Measurements from ENCODE around the gene CEP70. TPM values are rescaled to one million over a fixed set of nuclear protein-coding genes. Genes with fewer than 3 reads are reported as not detected.
"Not testable (repeated sequence)": the region's sequence is repeated elsewhere in the genome, so short reads cannot be mapped to it uniquely, and the experiment has no call there.

CEP70 gene
- total RNA-seq, 1 experiment from 2014 or later = 25.0 TPM

DNA sequence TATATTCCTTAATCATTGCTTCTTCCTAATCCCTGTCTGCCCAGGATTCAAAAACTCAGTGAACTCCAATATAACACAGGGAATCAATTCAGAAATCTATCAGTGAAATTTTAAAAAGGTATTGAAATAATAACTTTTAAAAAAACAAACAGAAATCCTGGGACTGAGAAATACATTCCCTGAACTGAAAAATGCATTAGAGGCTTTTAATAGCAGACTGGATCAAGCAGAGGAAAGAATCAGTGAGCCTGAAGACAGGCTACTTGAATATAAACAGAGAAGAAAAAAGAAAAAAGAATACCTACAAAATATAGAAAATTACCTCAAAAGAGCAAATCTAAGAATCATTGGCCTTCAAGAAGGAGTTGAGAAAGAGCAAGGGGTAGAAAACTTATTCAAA, 54.7 kb downstream of the CEP70 start:
- H3K4me3 ChIP-seq (ENCODE audit: low read depth, low read length) = no peak overlapping the region
- no peaks in the 10 kb centered on the region for H3K4me1 ChIP-seq
- no peak overlapping the region for H3K27ac Mint-ChIP-seq (ENCODE audit: unreplicated experiment)
- no TSS peak for BruUV-seq (replicated peaks)
- no peaks in the 10 kb centered on the region for H3K4me1 Mint-ChIP-seq (ENCODE audit: low read depth, unreplicated experiment)
- peaks cover 2% of the 10 kb centered on the region for H3K36me3 ChIP-seq (ENCODE audit: control insufficient read depth, insufficient read depth, low read length)
- H3K9me3 ChIP-seq = peaks cover 8% of the 10 kb centered on the region
- H3K27me3 Mint-ChIP-seq (ENCODE audit: insufficient read depth, unreplicated experiment) = no peaks in the 10 kb centered on the region
- no peak for DNase-seq
- H3K9me3 Mint-ChIP-seq (ENCODE audit: unreplicated experiment) = peaks cover 40% of the 10 kb centered on the region
- no peaks in the 10 kb centered on the region for H3K27me3 ChIP-seq (replicated peaks; ENCODE audit: control insufficient read depth, insufficient read depth, low read length)
- no peak overlapping the region for H3K4me3 Mint-ChIP-seq (ENCODE audit: unreplicated experiment)
- H3K36me3 Mint-ChIP-seq (ENCODE audit: insufficient read depth, unreplicated experiment) = peaks cover 10% of the 10 kb centered on the region
- TF ChIP-seq, protein P1, sequence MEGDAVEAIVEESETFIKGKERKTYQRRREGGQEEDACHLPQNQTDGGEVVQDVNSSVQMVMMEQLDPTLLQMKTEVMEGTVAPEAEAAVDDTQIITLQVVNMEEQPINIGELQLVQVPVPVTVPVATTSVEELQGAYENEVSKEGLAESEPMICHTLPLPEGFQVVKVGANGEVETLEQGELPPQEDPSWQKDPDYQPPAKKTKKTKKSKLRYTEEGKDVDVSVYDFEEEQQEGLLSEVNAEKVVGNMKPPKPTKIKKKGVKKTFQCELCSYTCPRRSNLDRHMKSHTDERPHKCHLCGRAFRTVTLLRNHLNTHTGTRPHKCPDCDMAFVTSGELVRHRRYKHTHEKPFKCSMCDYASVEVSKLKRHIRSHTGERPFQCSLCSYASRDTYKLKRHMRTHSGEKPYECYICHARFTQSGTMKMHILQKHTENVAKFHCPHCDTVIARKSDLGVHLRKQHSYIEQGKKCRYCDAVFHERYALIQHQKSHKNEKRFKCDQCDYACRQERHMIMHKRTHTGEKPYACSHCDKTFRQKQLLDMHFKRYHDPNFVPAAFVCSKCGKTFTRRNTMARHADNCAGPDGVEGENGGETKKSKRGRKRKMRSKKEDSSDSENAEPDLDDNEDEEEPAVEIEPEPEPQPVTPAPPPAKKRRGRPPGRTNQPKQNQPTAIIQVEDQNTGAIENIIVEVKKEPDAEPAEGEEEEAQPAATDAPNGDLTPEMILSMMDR (IDR thresholded peaks at IDR 0.05; ENCODE audit: insufficient read depth in 1 of 2, low read depth in 1 of 2, low read length in 1 of 2, severe bottlenecking in 1 of 2, unreplicated experiment in 1 of 2) = no peak
- ChIA-PET CTCF (no interaction called here), POLR2A (no interaction called here)
- intact Hi-C loops (cut with micrococcal nuclease; ENCODE audit: unreplicated experiment) = no loop called here

DNA sequence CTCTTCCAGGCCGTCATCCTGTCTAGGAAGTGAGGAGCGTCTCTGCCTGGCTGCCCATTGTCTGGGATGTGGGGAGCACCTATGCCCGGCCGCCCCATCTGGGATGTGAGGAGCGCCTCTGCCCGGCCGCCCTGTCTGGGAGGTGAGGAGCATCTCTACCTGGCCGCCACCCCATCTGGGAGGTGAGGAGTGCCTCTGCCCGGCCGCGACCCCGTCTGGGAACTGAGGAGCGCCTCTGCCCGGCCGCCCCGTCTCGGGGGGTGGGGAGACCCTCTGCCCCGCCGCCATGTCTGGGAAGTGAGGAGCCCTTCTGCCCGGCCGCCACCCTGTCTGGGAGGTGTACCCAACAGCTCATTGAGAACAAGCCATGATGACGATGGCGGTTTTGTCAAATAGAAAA, 72.6 kb downstream of the CEP70 start:
- H3K27me3 Mint-ChIP-seq (ENCODE audit: insufficient read depth, unreplicated experiment); H3K4me1 ChIP-seq; DNase-seq; H3K27ac Mint-ChIP-seq (ENCODE audit: unreplicated experiment); POLR2A ChIA-PET; intact Hi-C loops (cut with micrococcal nuclease; ENCODE audit: unreplicated experiment); H3K9me3 Mint-ChIP-seq (ENCODE audit: unreplicated experiment); H3K4me3 ChIP-seq (ENCODE audit: low read depth, low read length); H3K36me3 ChIP-seq (ENCODE audit: control insufficient read depth, insufficient read depth, low read length); BruUV-seq (replicated peaks); H3K9me3 ChIP-seq; H3K36me3 Mint-ChIP-seq (ENCODE audit: insufficient read depth, unreplicated experiment); H3K4me1 Mint-ChIP-seq (ENCODE audit: low read depth, unreplicated experiment); H3K4me3 Mint-ChIP-seq (ENCODE audit: unreplicated experiment); CTCF ChIA-PET; H3K27me3 ChIP-seq (replicated peaks; ENCODE audit: control insufficient read depth, insufficient read depth, low read length): not testable (repeated sequence)

DNA sequence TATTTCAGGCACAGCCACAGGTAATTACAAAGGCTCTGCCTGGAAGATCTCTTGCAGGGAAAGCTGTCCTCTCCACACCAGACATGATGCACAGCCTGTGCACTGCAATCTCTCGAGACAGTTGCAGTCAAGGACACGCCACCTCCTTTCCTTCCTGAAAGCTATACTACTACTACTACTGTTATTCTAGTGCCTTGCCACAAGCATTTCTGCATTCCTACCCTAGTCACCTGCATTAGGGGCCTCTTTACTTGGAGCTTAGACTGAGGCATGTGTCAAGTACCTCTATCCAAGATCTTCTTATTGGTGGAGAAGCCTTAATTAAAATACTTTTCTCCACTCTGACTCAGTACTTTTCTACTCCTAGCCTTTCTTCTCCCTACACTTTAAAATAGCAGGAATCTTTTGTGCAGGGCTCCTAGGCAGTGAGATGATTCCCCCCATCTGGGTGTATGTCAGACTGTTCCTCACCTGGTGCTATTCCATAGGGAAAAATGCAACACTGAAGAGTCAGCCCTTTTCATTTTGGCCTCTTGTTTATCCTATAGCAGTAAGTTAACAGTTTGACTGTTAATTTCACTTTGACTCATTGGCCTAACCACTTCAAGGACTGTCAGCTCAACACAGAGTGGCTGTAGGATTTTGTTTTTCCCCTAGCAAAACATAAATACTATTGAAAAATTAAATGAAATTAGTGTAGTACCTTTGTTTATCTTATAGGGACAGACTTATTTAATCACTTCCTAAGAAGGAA, 80.8 kb downstream of the CEP70 start:
- Mint-ChIP-seq H3K4me3 (ENCODE audit: unreplicated experiment) (no peak overlapping the region), H3K4me1 (ENCODE audit: low read depth, unreplicated experiment) (no peaks in the 10 kb centered on the region), H3K27ac (ENCODE audit: unreplicated experiment) (no peak overlapping the region), H3K27me3 (ENCODE audit: insufficient read depth, unreplicated experiment) (no peaks in the 10 kb centered on the region), H3K36me3 (ENCODE audit: insufficient read depth, unreplicated experiment) (no peaks in the 10 kb centered on the region), H3K9me3 (ENCODE audit: unreplicated experiment) (no peaks in the 10 kb centered on the region)
- TF ChIP-seq, protein P1 (IDR thresholded peaks at IDR 0.05; ENCODE audit: insufficient read depth in 1 of 2, low read depth in 1 of 2, low read length in 1 of 2, severe bottlenecking in 1 of 2, unreplicated experiment in 1 of 2) = no peak
- no peaks in the 10 kb centered on the region for H3K27me3 ChIP-seq (replicated peaks; ENCODE audit: control insufficient read depth, insufficient read depth, low read length)
- intact Hi-C loops (cut with micrococcal nuclease; ENCODE audit: unreplicated experiment) = no loop called here
- POLR2A ChIA-PET = no interaction called here
- no TSS peak for BruUV-seq (replicated peaks)
- CTCF ChIA-PET = interaction anchor here (0.6 kb wide), 1 partner anchor 391 kb away, joined by 3 read pairs; no protein-coding TSS in a partner anchor
- no peak for DNase-seq
- H3K4me1 ChIP-seq = no peaks in the 10 kb centered on the region
- no peaks in the 10 kb centered on the region for H3K36me3 ChIP-seq (ENCODE audit: control insufficient read depth, insufficient read depth, low read length)
- no peak overlapping the region for H3K4me3 ChIP-seq (ENCODE audit: low read depth, low read length)
- H3K9me3 ChIP-seq = no peaks in the 10 kb centered on the region
